Measurements from ENCODE around the gene TCHHL1. TPM values are rescaled to one million over a fixed set of nuclear protein-coding genes. Genes with fewer than 3 reads are reported as not detected.

TCHHL1 gene
- total and polyA plus RNA-seq, 2 of the 13 experiments (the other 11 are each of a cell fraction or from before 2014, with no cell fraction given), result not detected

DNA sequence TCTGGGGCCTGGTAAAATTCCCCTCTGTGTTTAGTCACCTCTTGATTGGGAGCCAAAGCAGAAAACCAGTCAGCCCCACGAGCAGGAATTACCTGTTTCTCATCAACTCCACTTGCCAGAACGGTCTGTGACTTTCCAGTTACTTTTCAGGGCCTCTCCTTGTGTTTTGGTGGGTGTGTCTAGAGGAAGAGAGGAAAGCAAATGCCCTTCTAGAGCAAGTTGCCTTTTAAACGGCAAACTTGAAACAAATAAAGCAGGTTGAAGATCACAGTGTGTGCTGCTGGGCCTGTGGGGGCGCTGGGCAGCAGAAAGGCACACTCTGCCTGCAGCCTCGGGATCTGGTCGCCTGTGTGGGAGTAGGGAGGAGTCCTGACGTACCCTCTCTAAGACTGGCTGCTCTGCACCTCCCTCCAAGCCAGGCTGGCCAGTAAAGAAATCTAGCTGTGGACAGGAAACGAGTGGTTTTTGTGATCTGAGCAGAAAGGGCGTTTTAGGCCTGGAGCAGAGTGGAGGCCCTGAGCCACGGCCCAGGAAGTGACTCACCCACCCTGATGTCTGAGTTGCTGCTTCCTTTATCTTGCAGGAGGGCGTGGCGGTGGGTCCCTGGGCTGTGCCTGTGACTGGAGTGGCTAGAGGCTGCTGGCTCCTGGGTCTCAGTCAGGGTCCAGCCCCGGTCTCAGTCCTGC is 41.0 kb downstream of the TCHHL1 start (continued):
- TF ChIP-seq ZBTB1 (CRISPR knock-in tag; IDR thresholded peaks at IDR 0.05; ENCODE audit: borderline replicate concordance), result no peak
- TF ChIP-seq FOXA3 (CRISPR knock-in tag; IDR thresholded peaks at IDR 0.05), result peak; percentile 27
- TF ChIP-seq FOXK2 (IDR thresholded peaks at IDR 0.05), result no peak
- no peak for TF ChIP-seq TOE1 (CRISPR knock-in tag; IDR thresholded peaks at IDR 0.05)
- no peak for TF ChIP-seq ZNF652 (CRISPR knock-in tag; IDR thresholded peaks at IDR 0.05; ENCODE audit: borderline replicate concordance, low read depth)
- 0 out of 2 replicates have a peak, but pooled peaks have one; percentile 52 for TF ChIP-seq NRL (CRISPR knock-in tag; IDR thresholded peaks at IDR 0.05; ENCODE audit: borderline replicate concordance)
- TF ChIP-seq, protein P1, sequence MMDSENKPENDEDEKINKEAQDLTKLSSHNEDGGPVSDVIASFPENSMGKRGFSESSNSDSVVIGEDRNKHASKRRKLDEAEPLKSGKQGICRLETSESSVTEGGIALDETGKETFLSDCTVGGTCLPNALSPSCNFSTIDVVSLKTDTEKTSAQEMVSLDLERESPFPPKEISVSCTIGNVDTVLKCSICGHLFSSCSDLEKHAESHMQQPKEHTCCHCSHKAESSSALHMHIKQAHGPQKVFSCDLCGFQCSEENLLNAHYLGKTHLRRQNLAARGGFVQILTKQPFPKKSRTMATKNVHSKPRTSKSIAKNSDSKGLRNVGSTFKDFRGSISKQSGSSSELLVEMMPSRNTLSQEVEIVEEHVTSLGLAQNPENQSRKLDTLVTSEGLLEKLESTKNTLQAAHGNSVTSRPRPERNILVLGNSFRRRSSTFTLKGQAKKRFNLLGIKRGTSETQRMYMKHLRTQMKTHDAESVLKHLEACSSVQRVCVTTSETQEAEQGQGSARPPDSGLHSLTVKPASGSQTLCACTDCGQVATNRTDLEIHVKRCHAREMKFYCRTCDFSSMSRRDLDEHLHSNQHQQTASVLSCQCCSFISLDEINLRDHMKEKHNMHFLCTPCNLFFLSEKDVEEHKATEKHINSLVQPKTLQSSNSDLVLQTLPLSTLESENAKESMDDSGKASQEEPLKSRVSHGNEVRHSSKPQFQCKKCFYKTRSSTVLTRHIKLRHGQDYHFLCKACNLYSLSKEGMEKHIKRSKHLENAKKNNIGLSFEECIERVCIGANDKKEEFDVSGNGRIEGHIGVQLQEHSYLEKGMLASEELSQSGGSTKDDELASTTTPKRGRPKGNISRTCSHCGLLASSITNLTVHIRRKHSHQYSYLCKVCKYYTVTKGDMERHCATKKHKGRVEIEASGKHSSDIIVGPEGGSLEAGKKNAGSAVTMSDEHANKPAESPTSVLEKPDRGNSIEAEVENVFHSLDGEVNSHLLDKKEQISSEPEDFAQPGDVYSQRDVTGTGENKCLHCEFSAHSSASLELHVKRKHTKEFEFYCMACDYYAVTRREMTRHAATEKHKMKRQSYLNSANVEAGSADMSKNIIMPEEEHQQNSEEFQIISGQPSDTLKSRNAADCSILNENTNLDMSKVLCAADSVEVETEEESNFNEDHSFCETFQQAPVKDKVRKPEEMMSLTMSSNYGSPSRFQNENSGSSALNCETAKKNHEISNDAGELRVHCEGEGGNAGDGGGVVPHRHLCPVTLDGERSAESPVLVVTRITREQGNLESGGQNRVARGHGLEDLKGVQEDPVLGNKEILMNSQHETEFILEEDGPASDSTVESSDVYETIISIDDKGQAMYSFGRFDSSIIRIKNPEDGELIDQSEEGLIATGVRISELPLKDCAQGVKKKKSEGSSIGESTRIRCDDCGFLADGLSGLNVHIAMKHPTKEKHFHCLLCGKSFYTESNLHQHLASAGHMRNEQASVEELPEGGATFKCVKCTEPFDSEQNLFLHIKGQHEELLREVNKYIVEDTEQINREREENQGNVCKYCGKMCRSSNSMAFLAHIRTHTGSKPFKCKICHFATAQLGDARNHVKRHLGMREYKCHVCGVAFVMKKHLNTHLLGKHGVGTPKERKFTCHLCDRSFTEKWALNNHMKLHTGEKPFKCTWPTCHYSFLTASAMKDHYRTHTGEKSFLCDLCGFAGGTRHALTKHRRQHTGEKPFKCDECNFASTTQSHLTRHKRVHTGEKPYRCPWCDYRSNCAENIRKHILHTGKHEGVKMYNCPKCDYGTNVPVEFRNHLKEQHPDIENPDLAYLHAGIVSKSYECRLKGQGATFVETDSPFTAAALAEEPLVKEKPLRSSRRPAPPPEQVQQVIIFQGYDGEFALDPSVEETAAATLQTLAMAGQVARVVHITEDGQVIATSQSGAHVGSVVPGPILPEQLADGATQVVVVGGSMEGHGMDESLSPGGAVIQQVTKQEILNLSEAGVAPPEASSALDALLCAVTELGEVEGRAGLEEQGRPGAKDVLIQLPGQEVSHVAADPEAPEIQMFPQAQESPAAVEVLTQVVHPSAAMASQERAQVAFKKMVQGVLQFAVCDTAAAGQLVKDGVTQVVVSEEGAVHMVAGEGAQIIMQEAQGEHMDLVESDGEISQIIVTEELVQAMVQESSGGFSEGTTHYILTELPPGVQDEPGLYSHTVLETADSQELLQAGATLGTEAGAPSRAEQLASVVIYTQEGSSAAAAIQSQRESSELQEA (CRISPR knock-in tag; IDR thresholded peaks at IDR 0.05; ENCODE audit: not compliant biosample characterization), result no peak
- TF ChIP-seq JARID2 (CRISPR knock-in tag; IDR thresholded peaks at IDR 0.05; ENCODE audit: insufficient replicate concordance), result no peak
- no peak for TF ChIP-seq ZNF589 (CRISPR knock-in tag; conservative IDR thresholded peaks at IDR 0.05)
- TF ChIP-seq ISL2 (CRISPR knock-in tag; IDR thresholded peaks at IDR 0.05), result no peak
- TF ChIP-seq ZNF138 (CRISPR knock-in tag; IDR thresholded peaks at IDR 0.05; ENCODE audit: low read depth), result 0 out of 2 replicates have a peak, but pooled peaks have one; percentile 23
- no peak for TF ChIP-seq ZNF274 (CRISPR knock-in tag; IDR thresholded peaks at IDR 0.05)
- no peak for TF ChIP-seq ZNF768 (CRISPR knock-in tag; IDR thresholded peaks at IDR 0.05)
- TF ChIP-seq MED8 (CRISPR knock-in tag; IDR thresholded peaks at IDR 0.05; ENCODE audit: insufficient replicate concordance), result no peak
- TF ChIP-seq, protein P2, sequence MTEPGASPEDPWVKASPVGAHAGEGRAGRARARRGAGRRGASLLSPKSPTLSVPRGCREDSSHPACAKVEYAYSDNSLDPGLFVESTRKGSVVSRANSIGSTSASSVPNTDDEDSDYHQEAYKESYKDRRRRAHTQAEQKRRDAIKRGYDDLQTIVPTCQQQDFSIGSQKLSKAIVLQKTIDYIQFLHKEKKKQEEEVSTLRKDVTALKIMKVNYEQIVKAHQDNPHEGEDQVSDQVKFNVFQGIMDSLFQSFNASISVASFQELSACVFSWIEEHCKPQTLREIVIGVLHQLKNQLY (CRISPR knock-in tag; IDR thresholded peaks at IDR 0.05), result no peak
- TF ChIP-seq CC2D1A (CRISPR knock-in tag; IDR thresholded peaks at IDR 0.05), result no peak
- TF ChIP-seq TP53 (CRISPR knock-in tag; conservative IDR thresholded peaks at IDR 0.05), result no peak
- TF ChIP-seq ZNF720 (CRISPR knock-in tag; IDR thresholded peaks at IDR 0.05), result no peak
- no peak for TF ChIP-seq TMF1 (CRISPR knock-in tag; IDR thresholded peaks at IDR 0.05; ENCODE audit: low read depth)
- TF ChIP-seq NFIB (CRISPR knock-in tag; IDR thresholded peaks at IDR 0.05; ENCODE audit: borderline replicate concordance), result no peak
- TF ChIP-seq FUBP1 (CRISPR knock-in tag; IDR thresholded peaks at IDR 0.05; ENCODE audit: borderline replicate concordance), result no peak

Data from HepG2 (cell line).